Right lobe of liver (tissue), 6 donors: ENCODE data around the gene LIFR. TPM values are rescaled to one million over a fixed set of nuclear protein-coding genes. Genes with fewer than 3 reads are reported as not detected.

Experiments used
- ATAC-seq, 4 donors: fragments of 200-7000 bp; cut with Tn5 transposase; one replicate each; pipeline ENCODE4 v1.9.1; 2020; ENCODE audit warnings: mild to moderate bottlenecking in 4 of 4, moderate library complexity in 4 of 4
- DNase-seq, 3 donors: peaks; one replicate each; pipeline ENCODE4 v3.0.0-alpha.2; 2020
- H3K27ac ChIP-seq, 3 donors: fragments of 200-600 bp; one replicate each; pipeline ENCODE4 v1.8.0; 2022
- H3K27me3 ChIP-seq, 2 donors: fragments of 200-600 bp; one replicate each; pipeline ENCODE4 v1.8.0; 2022
- H3K36me3 ChIP-seq, 4 donors: fragments of 200-600 bp; sonication (generic) in 1 of 4; one replicate each; pipeline versions ENCODE4 v1.5.1 to v1.8.0; 2017 to 2022; ENCODE audit warnings: control low read depth in 1 of 4
- H3K4me1 ChIP-seq, 4 donors: fragments of 200-600 bp; sonication (generic) in 1 of 4; one replicate each; pipeline versions ENCODE4 v1.5.1 to v1.8.0; 2017 to 2022; ENCODE audit warnings: control low read depth in 1 of 4
- H3K4me3 ChIP-seq, 3 donors: fragments of 200-600 bp; one replicate each; pipeline ENCODE4 v1.8.0; 2022
- H3K9me3 ChIP-seq, 4 donors: fragments of 200-600 bp; sonication (generic) in 1 of 4; one replicate each; pipeline versions ENCODE4 v1.5.1 to v1.8.0; 2017 to 2022; ENCODE audit warnings: control low read depth in 1 of 4
- POLR2A ChIP-seq: fragments of 450-650 bp; IDR thresholded peaks from one replicate; pipeline ENCODE4 v1.6.1; 2017; ENCODE audit warnings: antibody characterized with exemption, mild to moderate bottlenecking
- WGBS: methylation state at CpG from one replicate; pipeline ENCODE4 v1.1.6; 2018; ENCODE audit warnings: low coverage, low lambda C conversion rate; ENCODE audit not compliant: insufficient coverage; ENCODE audit errors: missing lambda C conversion rate; 5-methylcytosine and 5-hydroxymethylcytosine counted together
- intact Hi-C, 2 donors: fragments of 100-400 bp; cut with DNase I; formaldehyde crosslinking; loops; one replicate each; pipeline versions ENCODE4 v1.11.2 to v1.14.1; 2022
- total RNA-seq, 6 experiments: library from RNA; depleted of rRNA in 2 of 6; stranded (reverse); fragments of >200 nt in 2 of 6; fragmentation: NEBNext Ultra II Directional in 3 of 6; extraction: Animal tissue kit (Norgen Biotek cat#: 25700) in 3 of 6; gene quantifications; one replicate each; pipeline versions ENCODE4 v1.1.0 to v1.2.4, GENCODE V29; 2016 to 2023
- TF ChIP-seq, protein P1 (sequence below), 4 donors: fragments of 200-600 bp in 3 of 4; fragments of 450-650 bp in 1 of 4; IDR thresholded peaks; one replicate each; pipeline versions ENCODE4 v1.5.1 to v1.8.0; 2016 to 2022; ENCODE audit warnings: antibody characterized with exemption in 4 of 4, mild to moderate bottlenecking in 2 of 4
- donor health status: DM: no; HTN: yes; CAD: no.
- donor health status: DM: no; HTN: no; CAD: no.
- donor health status: DM: no; HTN: no; CAD: no.
- donor health status: DM: no; HTN: yes; CAD: no.
- donor health status: DM: no; HTN: yes; CAD: no.

The LIFR gene
- total RNA-seq, 6 experiments from 2014 or later: 14.3 to 52.1 (median 28.2) TPM

- H3K27me3 ChIP-seq: no peaks in the 10 kb centered on the region
- intact Hi-C loops: no loop called here
- 66% methylated on average over 2 of the region's 2 CpGs for WGBS
- no peak overlapping the region for H3K4me3 ChIP-seq
- ATAC-seq (no peak), DNase-seq (no peak)
- TF ChIP-seq POLR2A: no peak
- no peaks in the 10 kb centered on the region for H3K36me3 ChIP-seq
- peaks cover 0 to 4% (median 0%) of the 10 kb centered on the region in 4 donors for H3K4me1 ChIP-seq
- H3K9me3 ChIP-seq: no peaks in the 10 kb centered on the region
- H3K27ac ChIP-seq: no peak overlapping the region
These were observed 13.4 kb downstream of the LIFR start for GRCh38 chr5:38543074-38543473.

DNA sequence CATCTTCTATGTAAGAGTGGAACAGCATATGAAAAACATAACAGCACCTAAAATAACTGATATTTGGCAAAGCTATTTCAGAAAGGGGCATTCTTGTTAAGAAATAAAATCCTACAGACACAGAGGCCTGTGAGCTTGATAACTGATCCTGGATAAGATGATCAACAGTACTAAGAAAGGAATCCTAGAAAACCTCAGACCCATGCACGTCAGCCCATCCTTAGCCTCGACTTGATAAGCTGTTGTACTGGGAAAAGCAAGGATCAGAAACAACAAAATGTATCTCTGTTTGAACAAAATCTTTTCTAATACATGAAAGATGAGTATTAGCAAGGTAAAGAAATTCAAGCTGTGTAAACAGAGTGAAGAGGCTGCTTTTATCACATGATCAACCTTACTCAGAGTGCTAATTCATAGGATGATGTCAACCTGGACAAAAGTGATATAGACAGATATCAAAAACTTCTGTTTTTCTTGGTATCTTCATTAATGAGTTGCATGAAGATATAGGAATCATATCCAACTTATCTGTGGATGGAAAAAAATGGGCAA lies 15.2 kb downstream of the LIFR start:
- no peaks in the 10 kb centered on the region for H3K4me1 ChIP-seq
- no peaks in the 10 kb centered on the region for H3K9me3 ChIP-seq
- no peaks in the 10 kb centered on the region for H3K27me3 ChIP-seq
- no peak for TF ChIP-seq POLR2A
- TF ChIP-seq, protein P1, sequence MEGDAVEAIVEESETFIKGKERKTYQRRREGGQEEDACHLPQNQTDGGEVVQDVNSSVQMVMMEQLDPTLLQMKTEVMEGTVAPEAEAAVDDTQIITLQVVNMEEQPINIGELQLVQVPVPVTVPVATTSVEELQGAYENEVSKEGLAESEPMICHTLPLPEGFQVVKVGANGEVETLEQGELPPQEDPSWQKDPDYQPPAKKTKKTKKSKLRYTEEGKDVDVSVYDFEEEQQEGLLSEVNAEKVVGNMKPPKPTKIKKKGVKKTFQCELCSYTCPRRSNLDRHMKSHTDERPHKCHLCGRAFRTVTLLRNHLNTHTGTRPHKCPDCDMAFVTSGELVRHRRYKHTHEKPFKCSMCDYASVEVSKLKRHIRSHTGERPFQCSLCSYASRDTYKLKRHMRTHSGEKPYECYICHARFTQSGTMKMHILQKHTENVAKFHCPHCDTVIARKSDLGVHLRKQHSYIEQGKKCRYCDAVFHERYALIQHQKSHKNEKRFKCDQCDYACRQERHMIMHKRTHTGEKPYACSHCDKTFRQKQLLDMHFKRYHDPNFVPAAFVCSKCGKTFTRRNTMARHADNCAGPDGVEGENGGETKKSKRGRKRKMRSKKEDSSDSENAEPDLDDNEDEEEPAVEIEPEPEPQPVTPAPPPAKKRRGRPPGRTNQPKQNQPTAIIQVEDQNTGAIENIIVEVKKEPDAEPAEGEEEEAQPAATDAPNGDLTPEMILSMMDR (IDR thresholded peaks at IDR 0.05): no peak
- DNase-seq: no peak
- H3K36me3 ChIP-seq: no peaks in the 10 kb centered on the region
- no peak overlapping the region for H3K27ac ChIP-seq
- H3K4me3 ChIP-seq: no peak overlapping the region
- 36% methylated on average over 2 of the region's 2 CpGs for WGBS
- no peak for ATAC-seq
- intact Hi-C loops: no loop called here

GRCh38 chr5:38540314-38540713 lies 16.1 kb downstream of the LIFR start:
- Histone ChIP-seq H3K4me1 (no peaks in the 10 kb centered on the region), H3K36me3 (no peaks in the 10 kb centered on the region), H3K4me3 (no peak overlapping the region), H3K27ac (no peak overlapping the region), H3K27me3 (no peaks in the 10 kb centered on the region), H3K9me3 (no peaks in the 10 kb centered on the region)
- intact Hi-C loops: no loop called here
- DNase-seq (no peak), ATAC-seq (peak in 1 of 4 donors; percentile 27)
- WGBS: 60% methylated on average over 6 of the region's 6 CpGs
- TF ChIP-seq, protein P1 (IDR thresholded peaks at IDR 0.05): no peak
- no peak for TF ChIP-seq POLR2A

- Histone ChIP-seq H3K9me3 (no peaks in the 10 kb centered on the region), H3K4me3 (no peak overlapping the region), H3K36me3 (no peaks in the 10 kb centered on the region), H3K27ac (no peak overlapping the region), H3K27me3 (no peaks in the 10 kb centered on the region), H3K4me1 (no peaks in the 10 kb centered on the region)
- DNase-seq (no peak), ATAC-seq (no peak)
- TF ChIP-seq, protein P1 (IDR thresholded peaks at IDR 0.05): no peak
- no peak for TF ChIP-seq POLR2A
- 36% methylated on average over 1 of the region's 2 CpGs for WGBS
- intact Hi-C loops: no loop called here
These were observed 18.3 kb downstream of the LIFR start for GRCh38 chr5:38538161-38538560.

- intact Hi-C loops: no loop called here
- DNase-seq: no peak
- no peak for ATAC-seq
These were observed 18.9 kb downstream of the LIFR start for GRCh38 chr5:38537505-38537904.

More at GRCh38 chr5:38537505-38537904, 18.9 kb downstream of the LIFR start:
- H3K4me1 ChIP-seq: no peaks in the 10 kb centered on the region
- H3K36me3 ChIP-seq: no peaks in the 10 kb centered on the region
- TF ChIP-seq, protein P1 (IDR thresholded peaks at IDR 0.05): no peak
- no peak for TF ChIP-seq POLR2A
- H3K27me3 ChIP-seq: no peaks in the 10 kb centered on the region
- no peaks in the 10 kb centered on the region for H3K9me3 ChIP-seq
- no peak overlapping the region for H3K27ac ChIP-seq
- WGBS: 54% methylated on average over 4 of the region's 4 CpGs
- H3K4me3 ChIP-seq: no peak overlapping the region
